ENCODE data around the gene GEMIN2. TPM values are rescaled to one million over a fixed set of nuclear protein-coding genes. Genes with fewer than 3 reads are reported as not detected.
A peak's percentile ranks its signal among the peaks of the same experiment; 100 is the strongest.
"Not testable (repeated sequence)": the region's sequence is repeated elsewhere in the genome, so short reads cannot be mapped to it uniquely, and the experiment has no call there.

Gene GEMIN2, protein sequence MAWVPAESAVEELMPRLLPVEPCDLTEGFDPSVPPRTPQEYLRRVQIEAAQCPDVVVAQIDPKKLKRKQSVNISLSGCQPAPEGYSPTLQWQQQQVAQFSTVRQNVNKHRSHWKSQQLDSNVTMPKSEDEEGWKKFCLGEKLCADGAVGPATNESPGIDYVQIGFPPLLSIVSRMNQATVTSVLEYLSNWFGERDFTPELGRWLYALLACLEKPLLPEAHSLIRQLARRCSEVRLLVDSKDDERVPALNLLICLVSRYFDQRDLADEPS
- total RNA-seq (10 to 100 TPM in 2 of 5 donors, 1 to 10 TPM in 2, not detected in 1; 1.7 to 56.9 (median 12.6) TPM), polyA plus RNA-seq (10 to 100 TPM in 1 of 3 donors, 1 to 10 TPM in 2; 7.3 to 13.7 (median 8.0) TPM)
- long read RNA-seq, donor 1 = 0 reads
- long read RNA-seq, donor 2, partial matches to known transcripts = 0 of 1 reads
- long read RNA-seq, donor 2, other reads (novel, unspliced or antisense) = 0 of 1 reads
- long read RNA-seq, donor 3, partial matches to known transcripts = 0 of 4 reads
- long read RNA-seq, donor 3, other reads (novel, unspliced or antisense) = 0 of 4 reads
- long read RNA-seq, donor 4, partial matches to known transcripts = 0 of 1 reads
- long read RNA-seq, donor 4, other reads (novel, unspliced or antisense) = 0 of 1 reads
- long read RNA-seq, donor 5, transcript GEMIN2-202 (10 exons, 1,420 nt) = major isoform, 5 of 6 reads
- long read RNA-seq, donor 5, partial matches to known transcripts = 0 of 6 reads
- long read RNA-seq, donor 5, other reads (novel, unspliced or antisense) = 0 of 6 reads
- long read RNA-seq, donor 6, partial matches to known transcripts = 6 of 17 reads
- long read RNA-seq, donor 6, other reads (novel, unspliced or antisense) = 5 of 17 reads
- long read RNA-seq, donor 7, transcript GEMIN2-202 (10 exons, 1,420 nt) = major isoform, 6 of 8 reads
- long read RNA-seq, donor 7, partial matches to known transcripts = 0 of 8 reads
- long read RNA-seq, donor 7, other reads (novel, unspliced or antisense) = 0 of 8 reads
- long read RNA-seq, donor 8, partial matches to known transcripts = 0 of 2 reads
- long read RNA-seq, donor 8, other reads (novel, unspliced or antisense) = 0 of 2 reads
- long read RNA-seq, donor 9, partial matches to known transcripts = 0 of 2 reads
- long read RNA-seq, donor 9, other reads (novel, unspliced or antisense) = 0 of 2 reads
- long read RNA-seq, donor 10, partial matches to known transcripts = 0 of 2 reads
- long read RNA-seq, donor 10, other reads (novel, unspliced or antisense) = 0 of 2 reads

DNA sequence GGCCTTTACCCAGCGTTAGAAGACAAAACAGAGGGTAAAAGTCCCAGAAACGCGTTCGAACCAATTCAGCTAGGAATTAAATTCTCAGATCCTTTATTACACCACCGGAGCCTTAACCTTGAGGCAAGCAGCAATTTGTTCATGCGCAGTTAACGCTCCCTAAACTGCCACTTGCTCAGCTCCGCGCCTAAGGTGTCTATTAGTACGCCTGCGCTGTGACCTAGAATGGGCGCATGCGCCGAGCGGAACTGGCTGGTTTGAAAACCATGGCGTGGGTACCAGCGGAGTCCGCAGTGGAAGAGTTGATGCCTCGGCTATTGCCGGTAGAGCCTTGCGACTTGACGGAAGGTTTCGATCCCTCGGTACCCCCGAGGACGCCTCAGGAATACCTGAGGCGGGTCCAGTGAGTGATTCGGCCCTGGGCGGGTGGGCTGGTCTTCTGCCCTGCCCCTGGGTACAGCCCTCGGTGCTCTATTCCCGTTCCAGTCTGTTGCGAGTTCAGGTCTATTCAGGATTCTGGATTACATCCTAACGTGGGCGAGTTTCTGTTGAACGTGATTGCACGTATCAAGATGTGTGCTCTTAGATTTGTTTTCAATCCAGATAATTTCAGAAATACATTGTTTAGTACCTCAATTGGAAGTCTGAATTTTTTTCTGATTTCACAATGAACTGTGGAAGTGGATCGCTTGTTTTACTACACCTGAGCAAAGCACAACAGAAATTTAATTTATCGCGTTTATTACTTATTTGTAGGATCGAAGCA is at the start of gene GEMIN2:
Gene GEMIN2, plus strand, starts transcription at position 251 of the 766 bp plus-strand sequence. Its CDS starts 16 bp downstream, at position 267.
- Histone ChIP-seq H3K4me1 (peaks cover 12 to 23% (median 18%) of the 10 kb centered on the region in 4 donors), H3K36me3 (peaks cover 0 to 23% (median 15%) of the 10 kb centered on the region in 4 donors), H3K27me3 (no peaks in the 10 kb centered on the region), H3K4me3 (peak within 1 kb of the TSS; percentile 64 to 76 (median 72)), H3K27ac (peak within 1 kb of the TSS; percentile 71 to 91 (median 85)), H3K9me3 (no peaks in the 10 kb centered on the region)
- 0 to 1% (median 1%) methylated on average over 40 of the region's 40 CpGs for WGBS, 5 donors
- DNase-seq = peak; percentile 97 to 98
- intact Hi-C loops (cut with DNase I; ENCODE audit: low total_unique reads) = no loop called here
- TF ChIP-seq, protein P1, sequence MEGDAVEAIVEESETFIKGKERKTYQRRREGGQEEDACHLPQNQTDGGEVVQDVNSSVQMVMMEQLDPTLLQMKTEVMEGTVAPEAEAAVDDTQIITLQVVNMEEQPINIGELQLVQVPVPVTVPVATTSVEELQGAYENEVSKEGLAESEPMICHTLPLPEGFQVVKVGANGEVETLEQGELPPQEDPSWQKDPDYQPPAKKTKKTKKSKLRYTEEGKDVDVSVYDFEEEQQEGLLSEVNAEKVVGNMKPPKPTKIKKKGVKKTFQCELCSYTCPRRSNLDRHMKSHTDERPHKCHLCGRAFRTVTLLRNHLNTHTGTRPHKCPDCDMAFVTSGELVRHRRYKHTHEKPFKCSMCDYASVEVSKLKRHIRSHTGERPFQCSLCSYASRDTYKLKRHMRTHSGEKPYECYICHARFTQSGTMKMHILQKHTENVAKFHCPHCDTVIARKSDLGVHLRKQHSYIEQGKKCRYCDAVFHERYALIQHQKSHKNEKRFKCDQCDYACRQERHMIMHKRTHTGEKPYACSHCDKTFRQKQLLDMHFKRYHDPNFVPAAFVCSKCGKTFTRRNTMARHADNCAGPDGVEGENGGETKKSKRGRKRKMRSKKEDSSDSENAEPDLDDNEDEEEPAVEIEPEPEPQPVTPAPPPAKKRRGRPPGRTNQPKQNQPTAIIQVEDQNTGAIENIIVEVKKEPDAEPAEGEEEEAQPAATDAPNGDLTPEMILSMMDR (IDR thresholded peaks at IDR 0.05) = no peak
- TF ChIP-seq POLR2A (IDR thresholded peaks at IDR 0.05) (no peak), POLR2AphosphoS5 (IDR thresholded peaks at IDR 0.05) (peak; percentile 69 to 93 (median 89)), EP300 (IDR thresholded peaks at IDR 0.05) (no peak)

DNA sequence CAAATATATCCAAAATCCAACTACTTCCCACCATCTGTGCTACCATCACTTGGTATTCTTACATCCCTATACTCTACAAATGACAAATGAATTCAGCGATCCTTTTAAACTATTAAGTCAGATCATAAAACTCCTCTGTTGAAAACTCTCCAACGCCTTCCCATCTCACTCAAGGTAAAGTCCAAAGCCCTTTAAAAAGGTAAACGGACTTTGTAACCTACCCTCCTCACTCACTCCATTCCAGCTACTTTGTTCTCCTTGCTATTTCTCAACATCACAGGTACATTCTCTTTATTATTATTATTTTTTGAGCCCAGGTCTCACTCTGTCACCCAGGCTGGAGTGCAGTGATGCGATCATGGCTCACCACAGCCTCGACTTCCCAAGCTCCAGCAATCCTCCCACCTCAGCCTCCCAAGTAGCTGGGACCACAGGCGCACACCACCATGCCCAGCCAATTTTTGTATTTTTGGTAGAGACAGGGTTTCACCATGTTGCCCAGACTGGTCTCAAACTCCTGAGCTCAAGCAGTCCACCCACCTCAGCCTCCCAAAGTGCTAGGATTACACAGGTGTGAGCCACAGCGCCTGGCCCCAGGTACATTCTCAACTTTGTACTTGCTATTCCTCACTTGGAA is 44.8 kb upstream of the GEMIN2 start:
- H3K4me3 ChIP-seq; intact Hi-C loops (cut with DNase I; ENCODE audit: low total_unique reads); H3K27me3 ChIP-seq; H3K27ac ChIP-seq; H3K9me3 ChIP-seq; H3K4me1 ChIP-seq; DNase-seq: not testable (repeated sequence)
- WGBS, 5 donors = 93 to 98% (median 96%) methylated on average over 7 of the region's 7 CpGs
- peaks cover 26 to 94% (median 87%) of the 10 kb centered on the region in 4 donors for H3K36me3 ChIP-seq

DNA sequence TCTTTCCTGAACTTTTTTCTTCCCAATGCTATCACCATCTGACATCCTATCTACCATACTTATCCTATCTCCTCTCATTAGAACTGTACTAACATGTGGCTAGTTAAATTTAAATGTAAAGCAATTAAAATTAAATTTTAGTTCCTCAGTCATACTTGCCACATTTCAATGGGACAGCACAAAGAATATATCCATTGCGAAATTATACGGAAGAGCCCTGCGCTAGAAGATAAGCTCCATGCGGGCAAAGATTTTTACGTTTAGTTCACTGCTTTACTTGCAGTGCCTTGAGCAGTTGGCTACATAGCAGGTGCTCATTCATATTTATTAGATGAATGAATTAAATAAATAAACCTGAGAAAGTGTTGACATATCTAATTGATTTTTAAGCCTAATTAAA is 44.2 kb upstream of the GEMIN2 start:
- H3K27ac ChIP-seq = no peak overlapping the region

More for the DNA sequence above, 44.2 kb upstream of the GEMIN2 start:
- Histone ChIP-seq H3K27me3 (no peaks in the 10 kb centered on the region), H3K4me3 (no peak overlapping the region), H3K4me1 (no peaks in the 10 kb centered on the region), H3K36me3 (peaks cover 30 to 94% (median 87%) of the 10 kb centered on the region in 4 donors), H3K9me3 (no peaks in the 10 kb centered on the region)
- intact Hi-C loops (cut with DNase I; ENCODE audit: low total_unique reads) = no loop called here
- TF ChIP-seq POLR2AphosphoS5 (IDR thresholded peaks at IDR 0.05) (no peak), EP300 (IDR thresholded peaks at IDR 0.05) (no peak), POLR2A (IDR thresholded peaks at IDR 0.05) (no peak)
- TF ChIP-seq, protein P1 (IDR thresholded peaks at IDR 0.05) = no peak
- no peak for DNase-seq
- 97 to 99% (median 98%) methylated on average over 5 of the region's 5 CpGs for WGBS, 5 donors

Measured in stomach (tissue), 19 donors.